B cell (primary cell): ENCODE measurements around the gene SNCAIP. TPM values are rescaled to one million over a fixed set of nuclear protein-coding genes. Genes with fewer than 3 reads are reported as not detected.

ENCODE experiments used
- ATAC-seq: fragments of 200-7000 bp; cut with Tn5 transposase; one replicate; pipeline ENCODE4 v1.10.0; 2021; ENCODE audit warnings: low read depth, mild to moderate bottlenecking, moderate number of reproducible peaks, moderate library complexity
- CTCF ChIA-PET: fragments of 350-600 bp; sonication (Branson Sonifier 250); formaldehyde crosslinking; loops from one replicate; lab custom pipeline; 2021; ENCODE audit warnings: antibody characterized with exemption, inconsistent platforms; lab: Charles Lee
- POLR2A ChIA-PET: fragments of 350-600 bp; sonication (Branson Sonifier 250); formaldehyde crosslinking; loops from one replicate; lab custom pipeline; 2021; ENCODE audit warnings: antibody characterized with exemption; lab: Charles Lee
- DNase-seq: peaks from one replicate; pipeline ENCODE4 v3.0.0; 2013
- H2AFZ ChIP-seq: 2 replicates; pipeline ENCODE4 v1.6.1; 2012; ENCODE audit warnings: mild to moderate bottlenecking, low read depth, low read length; ENCODE audit not compliant: insufficient read depth, poor library complexity, severe bottlenecking
- H3K27ac ChIP-seq, 2 donors: 1 replicate in 1 of 2; 2 replicates in 1 of 2; pipeline ENCODE4 v1.5.1; 2012 to 2013; ENCODE audit warnings: low read length in 2 of 2, mild to moderate bottlenecking in 2 of 2, moderate library complexity in 1 of 2
- H3K27me3 ChIP-seq, 4 experiments: fragments of 200-600 bp in 1 of 4; sonication (generic) in 1 of 4; replicated peaks in 1 of 4; 1 replicate in 2 of 4; 2 replicates in 2 of 4; pipeline versions ENCODE4 v1.6.1 to v1.7.0; 2013 to 2016; ENCODE audit warnings: low read length in 3 of 4, mild to moderate bottlenecking in 2 of 4, mixed read lengths in 1 of 4, moderate library complexity in 1 of 4; ENCODE audit not compliant: insufficient read depth in 4 of 4, control insufficient read depth in 3 of 4; ENCODE audit errors: control extremely low read depth in 1 of 4
- H3K36me3 ChIP-seq, 2 experiments: replicated peaks in 1 of 2; 1 replicate in 1 of 2; 2 replicates in 1 of 2; pipeline versions ENCODE4 v1.6.1 to v1.7.1; 2013; ENCODE audit warnings: low read length in 1 of 2; ENCODE audit not compliant: insufficient read depth in 2 of 2, control insufficient read depth in 1 of 2; ENCODE audit errors: control extremely low read depth in 1 of 2, extremely low read depth in 1 of 2
- H3K4me1 ChIP-seq, 2 donors: fragments of 200-600 bp in 1 of 2; sonication (generic) in 1 of 2; 1 replicate in 1 of 2; 2 replicates in 1 of 2; pipeline versions ENCODE4 v1.5.1 to v1.6.1; 2013 to 2017; ENCODE audit warnings: low read length in 2 of 2; ENCODE audit not compliant: control insufficient read depth in 2 of 2, insufficient read depth in 2 of 2
- H3K4me2 ChIP-seq: replicated peaks from 2 replicates; pipeline ENCODE3; 2012; ENCODE audit warnings: mild to moderate bottlenecking, low read depth, low read length; ENCODE audit not compliant: poor library complexity, severe bottlenecking
- H3K4me3 ChIP-seq, 5 experiments: fragments of 200-600 bp in 1 of 5; sonication (generic) in 1 of 5; 1 replicate in 3 of 5; 2 replicates in 2 of 5; pipeline versions ENCODE4 v1.5.1 to v1.7.0; 2011 to 2016; ENCODE audit warnings: low read length in 4 of 5, mild to moderate bottlenecking in 4 of 5, low read depth in 2 of 5, control low read depth in 1 of 5, moderate library complexity in 1 of 5; ENCODE audit not compliant: insufficient read depth in 1 of 5; ENCODE audit errors: control extremely low read depth in 1 of 5, extremely low read depth in 1 of 5
- H3K79me2 ChIP-seq: fragments of 200-600 bp; sonication (generic); one replicate; pipeline ENCODE4 v1.6.0; 2016; ENCODE audit warnings: low read length; ENCODE audit not compliant: control insufficient read depth, insufficient read depth
- H3K9ac ChIP-seq: fragments of 200-600 bp; sonication (generic); 2 replicates; pipeline ENCODE4 v1.6.1; 2017; ENCODE audit warnings: mild to moderate bottlenecking, low read length, moderate library complexity
- H3K9me3 ChIP-seq, 3 donors: one replicate each; pipeline versions ENCODE4 v1.6.1 to v1.7.1; 2013; ENCODE audit warnings: low read length in 2 of 3; ENCODE audit not compliant: control insufficient read depth in 2 of 3, insufficient read depth in 1 of 3; ENCODE audit errors: control extremely low read depth in 1 of 3
- H4K20me1 ChIP-seq: 2 replicates; pipeline ENCODE4 v1.6.0; 2012; ENCODE audit warnings: mild to moderate bottlenecking, low read length; ENCODE audit not compliant: insufficient read depth, control insufficient read depth, poor library complexity, severe bottlenecking
- H3K27ac Mint-ChIP-seq: one replicate; pipeline ENCODE4 v1.8.0; 2021; ENCODE audit warnings: mixed read lengths
- H3K27me3 Mint-ChIP-seq: one replicate; pipeline ENCODE4 v1.8.0; 2021; ENCODE audit warnings: mixed read lengths
- H3K4me1 Mint-ChIP-seq: one replicate; pipeline ENCODE4 v1.8.0; 2021; ENCODE audit warnings: mixed read lengths
- H3K4me3 Mint-ChIP-seq: one replicate; pipeline ENCODE4 v1.8.0; 2021; ENCODE audit warnings: mixed read lengths
- H3K9me3 Mint-ChIP-seq: one replicate; pipeline ENCODE4 v1.8.0; 2022; ENCODE audit warnings: mixed read lengths; ENCODE audit not compliant: insufficient read depth
- CTCF ChIP-seq: fragments of 200-600 bp; IDR thresholded peaks from one replicate; pipeline ENCODE4 v1.8.0; 2022; ENCODE audit warnings: antibody characterized with exemption, mild to moderate bottlenecking
- EZH2 ChIP-seq: IDR thresholded peaks from 2 replicates; pipeline ENCODE4 v1.6.1; 2012; ENCODE audit warnings: borderline replicate concordance, low read depth, mild to moderate bottlenecking, moderate library complexity, low read length; ENCODE audit not compliant: insufficient read depth, poor library complexity, severe bottlenecking
- WGBS: methylation state at CpG from one replicate; pipeline ENCODE4 v1.1.5; 2013; ENCODE audit warnings: missing lambda C conversion rate; ENCODE audit not compliant: insufficient coverage; 5-methylcytosine and 5-hydroxymethylcytosine counted together
- intact Hi-C: fragments of 100-400 bp; cut with micrococcal nuclease; formaldehyde crosslinking; loops from one replicate; pipeline ENCODE4 v1.10.0; 2022
- polyA plus RNA-seq: library from polyadenylated mRNA; depleted of rRNA; stranded (reverse); fragments of >200 nt; gene quantifications from 2 replicates; pipeline ENCODE4 v1.2.3, GENCODE V29; 2012
- total RNA-seq, 2 donors: library from RNA; stranded (reverse); fragments of 120-200 nt in 1 of 2; gene quantifications; 1 replicate in 1 of 2; 2 replicates in 1 of 2; pipeline versions ENCODE4 v1.2.3 to v1.2.4, GENCODE V29; 2013 to 2022

SNCAIP gene
- total and polyA plus RNA-seq, 2 donors (not counting 1 experiment from before 2014, with no cell fraction given), result not detected

- H3K36me3 ChIP-seq, result no peaks in the 10 kb centered on the region
- CTCF ChIA-PET, result interaction anchor here (3.7 kb wide), 1 partner anchor 9 kb away, joined by 12 read pairs; no protein-coding TSS in a partner anchor
- H3K79me2 ChIP-seq, result no peaks in the 10 kb centered on the region
- H4K20me1 ChIP-seq, result no peaks in the 10 kb centered on the region
- H3K9ac ChIP-seq, result no peak overlapping the region
- H2AFZ ChIP-seq, result no peak overlapping the region
- H3K9me3 Mint-ChIP-seq, result no peaks in the 10 kb centered on the region
- ATAC-seq (no peak), DNase-seq (no peak)
- H3K27ac ChIP-seq, result no peak overlapping the region
- no peak overlapping the region for H3K4me3 Mint-ChIP-seq
- no peak overlapping the region for H3K4me3 ChIP-seq
- intact Hi-C loops, result no loop called here
- no peak overlapping the region for H3K27ac Mint-ChIP-seq
- POLR2A ChIA-PET, result no interaction called here
- no peaks in the 10 kb centered on the region for H3K4me1 Mint-ChIP-seq
- TF ChIP-seq EZH2 (no peak), CTCF (no peak)
- H3K4me1 ChIP-seq, result no peaks in the 10 kb centered on the region
- no peak overlapping the region for H3K4me2 ChIP-seq
- WGBS, result no CpG with 5 or more reads among the region's 1 CpG
- H3K9me3 ChIP-seq, result no peaks in the 10 kb centered on the region
- H3K27me3 Mint-ChIP-seq, result peaks cover 6% of the 10 kb centered on the region
- peaks cover 0 to 4% (median 1%) of the 10 kb centered on the region in 4 experiments for H3K27me3 ChIP-seq
Measured at GRCh38 chr5:122507045-122507444, 195.0 kb downstream of the SNCAIP start.

- Mint-ChIP-seq H3K27ac (no peak overlapping the region), H3K9me3 (no peaks in the 10 kb centered on the region), H3K4me3 (no peak overlapping the region), H3K4me1 (no peaks in the 10 kb centered on the region), H3K27me3 (peaks cover 6% of the 10 kb centered on the region)
- ChIA-PET CTCF (interaction anchor here (3.7 kb wide), 1 partner anchor 8 kb away, joined by 12 read pairs; no protein-coding TSS in a partner anchor), POLR2A (interaction anchor here (0.6 kb wide), 1 partner anchor 21 kb away, joined by 11 read pairs; no protein-coding TSS in a partner anchor)
- Histone ChIP-seq H3K27me3 (peaks cover 0 to 4% (median 1%) of the 10 kb centered on the region in 4 experiments), H3K4me3 (no peak overlapping the region), H3K27ac (no peak overlapping the region), H3K4me2 (no peak overlapping the region), H2AFZ (no peak overlapping the region), H3K79me2 (no peaks in the 10 kb centered on the region), H3K36me3 (no peaks in the 10 kb centered on the region), H4K20me1 (no peaks in the 10 kb centered on the region), H3K4me1 (no peaks in the 10 kb centered on the region), H3K9ac (no peak overlapping the region), H3K9me3 (no peaks in the 10 kb centered on the region)
- no peak for ATAC-seq
- DNase-seq, result no peak
- intact Hi-C loops, result no loop called here
- WGBS, result 90% methylated on average over 4 of the region's 5 CpGs
- TF ChIP-seq CTCF (no peak), EZH2 (no peak)
Measured at GRCh38 chr5:122507581-122507980, 195.5 kb downstream of the SNCAIP start.
